Measurements from ENCODE around the gene TENM3. TPM values are rescaled to one million over a fixed set of nuclear protein-coding genes. Genes with fewer than 3 reads are reported as not detected.

TENM3 gene
- total and polyA plus RNA-seq, 2 donors from 2014 or later, result 0.58 to 6.8 TPM

- Histone ChIP-seq H3K4me1 (ENCODE audit: control insufficient read depth in 2 of 3, insufficient read depth in 2 of 3, low read depth in 1 of 3, low read length in 3 of 3) (no peaks in the 10 kb centered on the region), H3K27ac (ENCODE audit: low read depth in 2 of 2, low read length in 2 of 2) (no peak overlapping the region), H3K9ac (ENCODE audit: low read length in 3 of 3) (no peak overlapping the region), H3K4me3 (ENCODE audit: low read length in 3 of 3) (no peak overlapping the region), H3K36me3 (ENCODE audit: control insufficient read depth in 2 of 3, insufficient read depth in 3 of 3, low read length in 3 of 3) (no peaks in the 10 kb centered on the region), H3K9me3 (ENCODE audit: control insufficient read depth in 2 of 3, insufficient read depth in 1 of 3, low read length in 3 of 3) (no peaks in the 10 kb centered on the region), H3K27me3 (ENCODE audit: control insufficient read depth, insufficient read depth, low read length) (no peaks in the 10 kb centered on the region)
- no peak for TF ChIP-seq CTCF (IDR thresholded peaks at IDR 0.05; ENCODE audit: borderline replicate concordance, extremely low read depth, insufficient read depth)
- intact Hi-C loops (cut with DNase I), result no loop called here
- no peak for FAIRE-seq
- DNase-seq, result no peak
Measured at GRCh38 chr4:182465114-182465513, 221.9 kb downstream of the TENM3 start.

- Histone ChIP-seq H3K27me3 (ENCODE audit: control insufficient read depth, insufficient read depth, low read length) (no peaks in the 10 kb centered on the region), H3K9me3 (ENCODE audit: control insufficient read depth in 2 of 3, insufficient read depth in 1 of 3, low read length in 3 of 3) (no peaks in the 10 kb centered on the region), H3K4me3 (ENCODE audit: low read length in 3 of 3) (no peak overlapping the region), H3K9ac (ENCODE audit: low read length in 3 of 3) (no peak overlapping the region), H3K36me3 (ENCODE audit: control insufficient read depth in 2 of 3, insufficient read depth in 3 of 3, low read length in 3 of 3) (no peaks in the 10 kb centered on the region), H3K27ac (ENCODE audit: low read depth in 2 of 2, low read length in 2 of 2) (no peak overlapping the region), H3K4me1 (ENCODE audit: control insufficient read depth in 2 of 3, insufficient read depth in 2 of 3, low read depth in 1 of 3, low read length in 3 of 3) (no peaks in the 10 kb centered on the region)
- TF ChIP-seq CTCF (IDR thresholded peaks at IDR 0.05; ENCODE audit: borderline replicate concordance, extremely low read depth, insufficient read depth), result no peak
- DNase-seq, result no peak
- intact Hi-C loops (cut with DNase I), result no loop called here
- FAIRE-seq, result no peak
Measured at GRCh38 chr4:182465979-182466378, 222.8 kb downstream of the TENM3 start.

- H3K9ac ChIP-seq (ENCODE audit: low read length in 3 of 3), result no peak overlapping the region
- no peak overlapping the region for H3K4me3 ChIP-seq (ENCODE audit: low read length in 3 of 3)
- no peaks in the 10 kb centered on the region for H3K4me1 ChIP-seq (ENCODE audit: control insufficient read depth in 2 of 3, insufficient read depth in 2 of 3, low read depth in 1 of 3, low read length in 3 of 3)
- H3K27ac ChIP-seq (ENCODE audit: low read depth in 2 of 2, low read length in 2 of 2), result no peak overlapping the region
- H3K9me3 ChIP-seq (ENCODE audit: control insufficient read depth in 2 of 3, insufficient read depth in 1 of 3, low read length in 3 of 3), result no peaks in the 10 kb centered on the region
- DNase-seq (no peak), FAIRE-seq (no peak)
- H3K36me3 ChIP-seq (ENCODE audit: control insufficient read depth in 2 of 3, insufficient read depth in 3 of 3, low read length in 3 of 3), result no peaks in the 10 kb centered on the region
- H3K27me3 ChIP-seq (ENCODE audit: control insufficient read depth, insufficient read depth, low read length), result no peaks in the 10 kb centered on the region
- no peak for TF ChIP-seq CTCF (IDR thresholded peaks at IDR 0.05; ENCODE audit: borderline replicate concordance, extremely low read depth, insufficient read depth)
- intact Hi-C loops (cut with DNase I), result no loop called here
Measured at GRCh38 chr4:182470215-182470614, 227.0 kb downstream of the TENM3 start.

- H3K9me3 ChIP-seq (ENCODE audit: control insufficient read depth in 2 of 3, insufficient read depth in 1 of 3, low read length in 3 of 3), result no peaks in the 10 kb centered on the region
- H3K27me3 ChIP-seq (ENCODE audit: control insufficient read depth, insufficient read depth, low read length), result no peaks in the 10 kb centered on the region
- no peaks in the 10 kb centered on the region for H3K36me3 ChIP-seq (ENCODE audit: control insufficient read depth in 2 of 3, insufficient read depth in 3 of 3, low read length in 3 of 3)
- no peak overlapping the region for H3K27ac ChIP-seq (ENCODE audit: low read depth in 2 of 2, low read length in 2 of 2)
- intact Hi-C loops (cut with DNase I), result no loop called here
- no peak for FAIRE-seq
- H3K9ac ChIP-seq (ENCODE audit: low read length in 3 of 3), result no peak overlapping the region
- no peak overlapping the region for H3K4me3 ChIP-seq (ENCODE audit: low read length in 3 of 3)
- no peaks in the 10 kb centered on the region for H3K4me1 ChIP-seq (ENCODE audit: control insufficient read depth in 2 of 3, insufficient read depth in 2 of 3, low read depth in 1 of 3, low read length in 3 of 3)
- no peak for TF ChIP-seq CTCF (IDR thresholded peaks at IDR 0.05; ENCODE audit: borderline replicate concordance, extremely low read depth, insufficient read depth)
- no peak for DNase-seq
Measured at GRCh38 chr4:182475539-182475938, 232.3 kb downstream of the TENM3 start.
